Common myeloid progenitor, CD34-positive (primary cell): ENCODE data around the gene PRICKLE3.
A peak's percentile ranks its signal among the peaks of the same experiment; 100 is the strongest.

Source experiments
- CTCF ChIA-PET: fragments of 350-600 bp; sonication (Branson Sonifier 250); formaldehyde crosslinking; loops from one replicate; lab custom pipeline; 2021; ENCODE audit warnings: antibody characterized with exemption; lab: Charles Lee
- POLR2A ChIA-PET: fragments of 350-600 bp; sonication (Branson Sonifier 250); formaldehyde crosslinking; loops from one replicate; lab custom pipeline; 2021; ENCODE audit warnings: antibody characterized with exemption; lab: Charles Lee
- DNase-seq, 3 donors: peaks; one replicate each; pipeline versions ENCODE4 v3.0.0 to v3.0.0-alpha.2; 2013
- H3K27ac ChIP-seq, 2 experiments: 1 replicate in 1 of 2; 2 replicates in 1 of 2; pipeline ENCODE4 v1.7.0; 2013; ENCODE audit warnings: inconsistent platforms in 2 of 2, low read length in 2 of 2, mild to moderate bottlenecking in 2 of 2, low read depth in 1 of 2, moderate library complexity in 1 of 2; ENCODE audit not compliant: severe bottlenecking in 2 of 2, insufficient read depth in 1 of 2, poor library complexity in 1 of 2
- H3K27me3 ChIP-seq, 5 experiments: replicated peaks in 2 of 5; 1 replicate in 3 of 5; 2 replicates in 2 of 5; pipeline versions ENCODE4 v1.6.1 to v1.7.0; 2013; ENCODE audit warnings: low read length in 4 of 5, mild to moderate bottlenecking in 2 of 5, moderate library complexity in 2 of 5, inconsistent platforms in 1 of 5; ENCODE audit not compliant: insufficient read depth in 5 of 5, control insufficient read depth in 4 of 5
- H3K36me3 ChIP-seq, 4 experiments: 1 replicate in 2 of 4; 2 replicates in 2 of 4; pipeline versions ENCODE4 v1.6.1 to v1.7.0; 2013; ENCODE audit warnings: low read length in 3 of 4, control low read depth in 1 of 4, mild to moderate bottlenecking in 1 of 4; ENCODE audit not compliant: control insufficient read depth in 4 of 4, insufficient read depth in 4 of 4
- H3K4me1 ChIP-seq, 4 experiments: 1 replicate in 3 of 4; 2 replicates in 1 of 4; pipeline versions ENCODE4 v1.6.1 to v1.7.1; 2013; ENCODE audit warnings: low read length in 3 of 4, mild to moderate bottlenecking in 3 of 4, control low read depth in 1 of 4, inconsistent platforms in 1 of 4, moderate library complexity in 1 of 4; ENCODE audit not compliant: control insufficient read depth in 4 of 4, insufficient read depth in 4 of 4; ENCODE audit errors: control extremely low read depth in 1 of 4
- H3K4me3 ChIP-seq, 7 experiments: 1 replicate in 4 of 7; 2 replicates in 3 of 7; pipeline versions ENCODE4 v1.5.1 to v1.7.0; 2013; ENCODE audit warnings: mild to moderate bottlenecking in 7 of 7, low read length in 6 of 7, moderate library complexity in 6 of 7, inconsistent platforms in 2 of 7, low read depth in 2 of 7, control low read depth in 1 of 7; ENCODE audit not compliant: insufficient read depth in 4 of 7, control insufficient read depth in 1 of 7; ENCODE audit errors: extremely low read depth in 1 of 7
- H3K9me3 ChIP-seq, 5 experiments: 1 replicate in 4 of 5; 2 replicates in 1 of 5; pipeline versions ENCODE4 v1.6.1 to v1.7.1; 2013; ENCODE audit warnings: low read length in 4 of 5, mild to moderate bottlenecking in 2 of 5, inconsistent platforms in 1 of 5, low read depth in 1 of 5, moderate library complexity in 1 of 5; ENCODE audit not compliant: control insufficient read depth in 4 of 5, insufficient read depth in 2 of 5; ENCODE audit errors: control extremely low read depth in 1 of 5
- WGBS: methylation state at CpG from one replicate; pipeline ENCODE4 v1.1.5; 2013; ENCODE audit not compliant: insufficient coverage; 5-methylcytosine and 5-hydroxymethylcytosine counted together

Gene PRICKLE3

DNA sequence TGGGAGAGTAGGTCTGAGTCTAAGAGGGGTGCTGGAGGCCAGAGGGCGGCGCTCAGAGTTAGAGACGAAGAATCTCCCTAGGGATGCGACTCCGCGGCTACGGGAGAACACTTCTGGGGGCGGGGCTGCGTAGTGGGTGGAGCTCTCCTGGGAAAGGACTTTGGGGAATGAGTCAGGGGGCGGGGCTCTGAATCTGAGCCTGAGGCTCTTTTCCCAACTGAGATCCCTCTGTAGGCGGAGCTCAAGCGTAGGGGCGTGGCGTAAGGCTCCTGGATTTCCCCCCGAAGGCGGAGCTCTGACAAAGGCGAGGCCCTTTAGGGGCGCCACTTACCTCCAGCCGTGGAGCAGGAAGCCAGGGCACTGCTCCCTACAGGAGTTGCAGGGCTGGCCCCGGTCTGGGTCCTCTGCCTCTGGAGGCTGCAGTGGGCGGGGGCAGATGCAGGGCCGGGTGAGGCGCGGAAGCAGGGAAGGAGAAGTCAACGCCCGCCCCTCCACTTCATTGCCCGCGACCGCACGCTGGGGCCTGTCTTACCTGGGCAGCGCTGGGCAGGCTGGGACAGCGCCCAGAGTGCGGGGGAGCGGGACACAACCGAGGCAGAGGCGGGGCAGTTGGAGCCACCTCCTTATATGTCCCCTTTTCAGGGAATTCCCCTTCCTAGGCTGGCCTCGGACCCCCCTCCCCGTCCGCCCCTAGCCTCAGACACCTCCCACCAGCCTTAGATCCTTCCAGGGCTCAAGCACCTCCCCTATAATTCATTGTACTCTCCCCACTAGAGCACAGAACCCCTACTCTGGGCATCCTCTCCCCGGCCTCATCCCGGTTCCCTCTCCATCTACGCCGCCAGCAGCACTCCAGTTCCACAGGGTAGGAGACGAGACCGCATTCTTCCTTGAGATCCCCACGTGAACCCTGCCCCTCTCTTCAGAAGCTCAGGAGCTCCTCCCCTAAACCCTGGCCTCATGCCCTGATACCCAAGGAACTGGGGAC is 1.6 kb downstream of the PRICKLE3 start:
- CTCF ChIA-PET: interaction anchor here (1.3 kb wide), 1 partner anchor 42 kb away, joined by 3 read pairs; no protein-coding TSS in a partner anchor
- no peaks in the 10 kb centered on the region for H3K9me3 ChIP-seq
- H3K4me3 ChIP-seq: peak overlapping the region in 6 of 7 experiments; percentile 31 to 81 (median 62)
- H3K4me1 ChIP-seq: peaks cover 0 to 22% (median 16%) of the 10 kb centered on the region in 4 experiments
- H3K27ac ChIP-seq: peak overlapping the region in 1 of 2 experiments; percentile 61
- DNase-seq: peak; percentile 22 to 46 (median 35)
- WGBS: 54% methylated on average over 40 of the region's 46 CpGs
- POLR2A ChIA-PET: no interaction called here
- H3K36me3 ChIP-seq: peaks cover 3 to 15% (median 7%) of the 10 kb centered on the region in 4 experiments
- no peaks in the 10 kb centered on the region for H3K27me3 ChIP-seq

DNA sequence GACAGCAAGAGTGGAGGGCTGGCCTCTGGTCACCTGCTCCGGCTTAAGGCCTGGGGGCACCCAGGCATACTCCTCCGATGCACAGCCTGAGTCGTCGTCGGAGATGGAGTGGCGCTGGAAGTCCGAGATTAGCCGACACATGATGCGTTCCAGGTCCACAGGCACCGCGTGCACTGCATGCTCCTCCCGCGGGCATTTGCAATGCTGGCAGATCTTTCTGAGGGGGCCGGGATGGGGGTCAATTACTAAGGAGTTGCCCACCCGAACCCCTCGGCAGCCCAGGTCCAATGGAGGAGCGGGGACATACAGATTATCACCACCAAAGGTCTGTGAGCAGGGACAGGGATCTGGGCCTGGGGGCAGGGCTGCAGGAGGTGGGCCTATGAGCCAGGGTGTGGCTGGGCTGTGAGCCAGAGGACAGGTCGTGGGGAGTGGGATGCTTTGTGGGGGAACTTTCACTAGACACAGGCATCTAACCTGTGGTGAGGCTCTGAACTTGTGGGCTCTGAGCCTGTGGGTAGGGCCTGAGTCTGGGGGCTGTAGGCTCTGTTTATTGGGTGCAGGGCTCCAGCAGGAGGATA is 2.4 kb downstream of the PRICKLE3 start:
- Histone ChIP-seq H3K27ac (no peak overlapping the region), H3K9me3 (no peaks in the 10 kb centered on the region), H3K4me1 (peaks cover 0 to 22% (median 16%) of the 10 kb centered on the region in 4 experiments), H3K27me3 (no peaks in the 10 kb centered on the region), H3K36me3 (peaks cover 4 to 21% (median 10%) of the 10 kb centered on the region in 4 experiments), H3K4me3 (no peak overlapping the region)
- ChIA-PET CTCF (interaction anchor here (1.3 kb wide), 1 partner anchor 41 kb away, joined by 3 read pairs; no protein-coding TSS in a partner anchor), POLR2A (no interaction called here)
- WGBS: 93% methylated on average over 15 of the region's 18 CpGs
- DNase-seq: no peak

DNA sequence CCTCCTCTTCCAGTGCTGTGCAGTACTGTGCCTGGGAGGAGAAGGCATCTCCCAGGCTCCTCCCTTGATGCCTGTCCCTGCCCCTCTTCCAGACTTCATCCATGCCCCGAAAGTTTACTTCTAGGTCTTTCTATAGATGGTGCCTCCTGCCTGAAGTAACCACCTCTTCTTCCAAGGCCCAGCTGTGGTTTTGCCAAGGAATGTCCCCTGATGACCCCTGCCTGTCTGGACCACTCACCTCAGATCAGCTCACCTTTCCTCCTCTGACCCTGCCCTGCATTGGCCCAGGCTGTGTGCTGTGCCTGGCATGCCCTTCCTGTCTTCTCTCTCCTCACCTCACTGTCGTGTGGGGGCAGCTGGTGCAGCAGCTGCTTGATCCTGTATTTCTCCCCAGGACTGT is 6.8 kb downstream of the PRICKLE3 start:
- POLR2A ChIA-PET: no interaction called here

DNA sequence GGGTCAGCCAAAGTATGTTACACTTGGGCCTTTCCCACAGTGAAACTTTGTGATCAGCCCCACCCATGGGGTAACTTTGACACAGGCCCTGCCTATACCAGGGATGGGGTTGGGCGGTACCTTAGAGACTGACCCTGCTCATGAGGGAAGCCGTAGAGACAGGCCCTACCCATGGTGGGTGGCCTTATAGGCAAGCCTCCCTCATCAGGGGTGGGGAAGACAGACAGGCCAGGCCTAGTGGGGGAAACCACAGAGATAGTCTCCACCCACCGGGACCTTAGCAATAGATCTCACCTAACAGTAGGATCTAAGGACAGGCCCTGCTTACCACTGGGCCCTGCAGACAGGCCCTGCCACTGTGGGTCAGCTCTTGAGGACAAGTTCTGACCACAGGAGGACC is 7.6 kb downstream of the PRICKLE3 start:
- Histone ChIP-seq H3K9me3 (no peaks in the 10 kb centered on the region), H3K27me3 (no peaks in the 10 kb centered on the region), H3K4me3 (no peak overlapping the region), H3K36me3 (peaks cover 4 to 47% (median 23%) of the 10 kb centered on the region in 4 experiments), H3K27ac (no peak overlapping the region), H3K4me1 (peaks cover 0 to 29% (median 12%) of the 10 kb centered on the region in 4 experiments)
- DNase-seq: no peak
- WGBS: 83% methylated on average over 3 of the region's 3 CpGs
- ChIA-PET POLR2A (no interaction called here), CTCF (interaction anchor here (0.8 to 2.8 kb wide), 6 partner anchors 12 to 76 kb away, joined by 3 to 15 read pairs (median 3); no protein-coding TSS in a partner anchor)

More for the DNA sequence above, 6.8 kb downstream of the PRICKLE3 start:
- Histone ChIP-seq H3K9me3 (no peaks in the 10 kb centered on the region), H3K4me1 (peaks cover 0 to 26% (median 14%) of the 10 kb centered on the region in 4 experiments), H3K36me3 (peaks cover 4 to 41% (median 22%) of the 10 kb centered on the region in 4 experiments), H3K27me3 (no peaks in the 10 kb centered on the region), H3K4me3 (no peak overlapping the region), H3K27ac (no peak overlapping the region)
- CTCF ChIA-PET: interaction anchor here (0.8 to 2.8 kb wide), 6 partner anchors 10 to 77 kb away, joined by 3 to 15 read pairs (median 4); no protein-coding TSS in a partner anchor
- 89% methylated on average over 1 of the region's 2 CpGs for WGBS
- DNase-seq: no peak

DNA sequence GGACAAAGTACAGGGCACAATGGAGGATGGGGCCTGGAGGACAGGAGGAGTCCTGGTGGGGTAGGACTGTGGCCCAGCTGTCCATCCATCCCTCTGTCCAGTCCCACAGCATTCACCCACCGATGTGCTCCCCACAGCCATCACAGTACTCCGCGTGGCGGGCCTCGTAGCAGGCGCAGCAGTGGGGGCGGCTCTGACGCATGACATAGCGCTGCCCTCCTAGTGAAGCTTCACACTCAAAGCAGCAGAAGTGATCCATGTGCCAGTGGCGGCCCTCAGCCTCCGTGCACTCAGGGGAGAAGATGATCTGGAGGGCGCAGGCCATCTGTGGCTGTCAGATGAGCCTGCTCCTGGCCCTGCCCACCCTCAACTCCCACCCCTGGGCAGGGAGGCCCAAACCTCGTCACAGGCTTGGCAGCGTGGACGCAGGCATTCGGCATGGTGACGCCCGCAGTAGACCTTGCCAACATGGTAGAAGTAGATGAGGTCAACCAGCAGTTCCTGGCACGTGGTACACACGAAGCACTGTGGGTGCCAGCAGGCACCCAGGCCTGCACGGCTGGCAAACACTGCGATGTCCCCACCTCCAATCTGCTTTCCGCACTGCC is 8.2 kb downstream of the PRICKLE3 start:
- CTCF ChIA-PET: interaction anchor here (0.9 to 1.9 kb wide), 8 partner anchors 11 to 76 kb away, joined by 3 to 12 read pairs (median 3); partner anchors contain the start of gene MAGIX
- POLR2A ChIA-PET: interaction anchor here (1.3 kb wide), 1 partner anchor 11 kb away, joined by 7 read pairs; no protein-coding TSS in a partner anchor
- H3K4me3 ChIP-seq: no peak overlapping the region
- H3K27ac ChIP-seq: no peak overlapping the region
- H3K4me1 ChIP-seq: peaks cover under 1 to 34% (median 17%) of the 10 kb centered on the region in 4 experiments
- WGBS: 91% methylated on average over 22 of the region's 23 CpGs
- no peak for DNase-seq
- H3K36me3 ChIP-seq: peaks cover 4 to 49% (median 22%) of the 10 kb centered on the region in 4 experiments
- no peaks in the 10 kb centered on the region for H3K27me3 ChIP-seq
- no peaks in the 10 kb centered on the region for H3K9me3 ChIP-seq

DNA sequence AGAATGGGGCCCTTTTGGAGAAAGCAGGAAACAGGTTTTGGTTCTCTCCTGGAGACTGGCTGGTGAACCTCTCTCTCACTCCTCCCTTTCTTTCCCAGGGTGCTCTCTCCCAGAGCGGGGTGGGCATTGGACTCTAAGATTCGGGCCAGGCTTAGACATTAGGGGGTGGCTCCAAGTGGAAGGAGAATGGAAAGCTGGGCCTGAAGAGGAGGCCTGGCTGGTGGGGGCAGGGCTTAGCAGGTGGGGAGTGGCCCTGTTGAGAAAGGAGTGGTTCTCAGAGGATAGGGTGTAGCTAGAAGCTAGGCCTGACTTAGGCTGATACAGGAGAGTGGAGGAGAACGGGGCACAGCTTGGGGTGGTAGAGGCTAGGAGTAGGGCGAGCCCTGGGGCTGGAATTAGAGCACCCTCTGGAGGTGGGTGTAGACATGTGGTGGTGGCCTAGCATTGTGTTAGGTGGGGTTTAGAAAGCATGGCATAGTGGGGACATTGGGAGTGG is 8.8 kb downstream of the PRICKLE3 start:
- 73% methylated on average over 2 of the region's 4 CpGs for WGBS
- ChIA-PET POLR2A (interaction anchor here (1.0 to 1.3 kb wide), 2 partner anchors 10 to 14 kb away, joined by 3 to 7 read pairs; no protein-coding TSS in a partner anchor), CTCF (interaction anchor here (0.9 to 1.9 kb wide), 8 partner anchors 9 to 50 kb away, joined by 3 to 12 read pairs (median 3); partner anchors contain the start of gene MAGIX)
- H3K27me3 ChIP-seq: no peaks in the 10 kb centered on the region
- H3K4me3 ChIP-seq: no peak overlapping the region
- peaks cover 3 to 37% (median 22%) of the 10 kb centered on the region in 4 experiments for H3K4me1 ChIP-seq
- peaks cover 2 to 51% (median 21%) of the 10 kb centered on the region in 4 experiments for H3K36me3 ChIP-seq
- no peak overlapping the region for H3K27ac ChIP-seq
- DNase-seq: peak; percentile 54 to 73 (median 72)
- H3K9me3 ChIP-seq: no peaks in the 10 kb centered on the region
